Keratinocyte (primary cell): ENCODE data around the gene COQ8A. TPM values are rescaled to one million over a fixed set of nuclear protein-coding genes. Genes with fewer than 3 reads are reported as not detected.

Experiments
- DNase-seq: peaks from one replicate; pipeline ENCODE4 v3.0.0-alpha.2; 2011; ENCODE audit warnings: low read depth, missing footprints, low spot score
- FAIRE-seq: peaks from 2 replicates; lab custom pipeline; 2011; peaks lifted over from hg19 to GRCh38; lab: Jason Lieb, UNC
- H2AFZ ChIP-seq: 2 replicates; pipeline ENCODE4 v1.6.0; 2012; ENCODE audit warnings: low read length, control low read depth, inconsistent platforms; ENCODE audit not compliant: control insufficient read depth
- H3K27ac ChIP-seq: 2 replicates; pipeline ENCODE4 v1.5.1; 2011; ENCODE audit warnings: low read length; ENCODE audit not compliant: control insufficient read depth, insufficient read depth
- H3K27me3 ChIP-seq: 3 replicates; pipeline ENCODE4 v1.6.0; 2011; ENCODE audit warnings: low read length; ENCODE audit not compliant: control insufficient read depth, insufficient read depth; ENCODE audit errors: extremely low read depth
- H3K36me3 ChIP-seq, 2 experiments: 2 replicates in 1 of 2; 3 replicates in 1 of 2; pipeline ENCODE4 v1.5.1; 2011; ENCODE audit warnings: low read length in 2 of 2, mild to moderate bottlenecking in 1 of 2; ENCODE audit not compliant: control insufficient read depth in 2 of 2, insufficient read depth in 2 of 2; ENCODE audit errors: extremely low read depth in 1 of 2
- H3K4me1 ChIP-seq: 3 replicates; pipeline ENCODE4 v1.5.1; 2011; ENCODE audit warnings: low read length; ENCODE audit not compliant: control insufficient read depth, insufficient read depth; ENCODE audit errors: extremely low read depth
- H3K4me2 ChIP-seq: 3 replicates; pipeline ENCODE4 v1.6.0; 2011; ENCODE audit warnings: low read depth, low read length; ENCODE audit not compliant: control insufficient read depth, insufficient read depth; ENCODE audit errors: extremely low read depth
- H3K4me3 ChIP-seq, 3 experiments: fragments of 200-600 bp in 1 of 3; sonication (generic) in 1 of 3; 2 replicates in 2 of 3; 3 replicates in 1 of 3; pipeline ENCODE4 v1.5.1; 2011 to 2016; ENCODE audit warnings: low read length in 3 of 3, mild to moderate bottlenecking in 3 of 3, control low read depth in 2 of 3, inconsistent platforms in 1 of 3, low read depth in 1 of 3, mixed read lengths in 1 of 3, mixed run types in 1 of 3, moderate library complexity in 1 of 3; ENCODE audit not compliant: control insufficient read depth in 2 of 3, insufficient read depth in 2 of 3; ENCODE audit errors: extremely low read depth in 1 of 3
- H3K79me2 ChIP-seq: 2 replicates; pipeline ENCODE4 v1.6.0; 2012; ENCODE audit warnings: low read length; ENCODE audit not compliant: control insufficient read depth, insufficient read depth
- H3K9ac ChIP-seq: 3 replicates; pipeline ENCODE4 v1.6.0; 2011; ENCODE audit warnings: low read length; ENCODE audit not compliant: control insufficient read depth, insufficient read depth; ENCODE audit errors: extremely low read depth
- H3K9me1 ChIP-seq: 3 replicates; pipeline ENCODE4 v1.6.0; 2011; ENCODE audit warnings: low read length; ENCODE audit not compliant: control insufficient read depth, insufficient read depth; ENCODE audit errors: extremely low read depth
- H3K9me3 ChIP-seq: 2 replicates; pipeline ENCODE4 v1.5.1; 2012; ENCODE audit warnings: low read depth, low read length; ENCODE audit not compliant: control insufficient read depth
- H4K20me1 ChIP-seq: 3 replicates; pipeline ENCODE4 v1.6.0; 2011; ENCODE audit warnings: low read length; ENCODE audit not compliant: control insufficient read depth, insufficient read depth; ENCODE audit errors: extremely low read depth
- CTCF ChIP-seq, 3 experiments: IDR thresholded peaks in 1 of 3; conservative IDR thresholded peaks in 1 of 3; optimal IDR thresholded peaks in 1 of 3; 2 replicates in 2 of 3; 3 replicates in 1 of 3; pipeline versions ENCODE3 to v1.5.1; 2011; ENCODE audit warnings: low read length in 3 of 3, mild to moderate bottlenecking in 3 of 3, moderate library complexity in 2 of 3, control low read depth in 1 of 3, inconsistent platforms in 1 of 3; ENCODE audit not compliant: insufficient read depth in 2 of 3; ENCODE audit errors: extremely low read depth in 1 of 3
- EZH2 ChIP-seq: IDR thresholded peaks from one replicate; pipeline ENCODE4 v1.6.1; 2012; ENCODE audit warnings: inconsistent platforms, mild to moderate bottlenecking, low read length, moderate library complexity
- dilution Hi-C: fragments of 300-500 bp; cut with MboI; formaldehyde crosslinking; loops from one replicate; pipeline ENCODE4 v1.7.0; 2020; ENCODE audit warnings: low sequenced_read_pairs; ENCODE audit not compliant: extremely low pct_ligation_motif_present
- polyA plus RNA-seq, 5 experiments: library from polyadenylated mRNA; depleted of rRNA in 3 of 5; stranded (reverse) in 3 of 5; stranded (forward) in 1 of 5; unstranded in 1 of 5; fragments of >200 nt; gene quantifications; 1 replicate in 1 of 5; 2 replicates in 3 of 5; 3 replicates in 1 of 5; pipeline versions ENCODE4 v1.2.1 to v1.2.3, GENCODE V29; 2011 to 2012; ENCODE audit warnings: missing spikeins in 2 of 5, low read depth in 1 of 5, low replicate concordance in 1 of 5

The COQ8A gene
- polyA plus RNA-seq, 1 donor (not counting 4 experiments of a cell fraction or from before 2014, with no cell fraction given) = 3.8 TPM

- Histone ChIP-seq H3K9me3 (no peaks in the 10 kb centered on the region), H3K4me3 (no peak overlapping the region), H4K20me1 (no peaks in the 10 kb centered on the region), H3K9me1 (no peaks in the 10 kb centered on the region), H3K36me3 (peaks cover 5 to 23% of the 10 kb centered on the region in 2 experiments), H2AFZ (no peak overlapping the region), H3K79me2 (no peaks in the 10 kb centered on the region), H3K9ac (no peak overlapping the region), H3K4me2 (no peak overlapping the region), H3K27ac (no peak overlapping the region), H3K27me3 (no peaks in the 10 kb centered on the region), H3K4me1 (no peaks in the 10 kb centered on the region)
- dilution Hi-C loops = no loop called here
- TF ChIP-seq CTCF (optimal IDR thresholded peaks at IDR 0.05 in 1 of 3, IDR thresholded peaks at IDR 0.05 in 1 of 3, conservative IDR thresholded peaks at IDR 0.05 in 1 of 3; ENCODE audit: extremely low read depth in 1 of 3, insufficient read depth in 2 of 3, low read length in 3 of 3) (no peak), EZH2 (no peak)
- FAIRE-seq (no peak), DNase-seq (no peak)
Observed at GRCh38 chr1:226892524-226892875, 47.6 kb upstream of the COQ8A start.

GRCh38 chr1:226893936-226894335, 46.2 kb upstream of the COQ8A start:
- TF ChIP-seq EZH2 (no peak), CTCF (optimal IDR thresholded peaks at IDR 0.05 in 1 of 3, IDR thresholded peaks at IDR 0.05 in 1 of 3, conservative IDR thresholded peaks at IDR 0.05 in 1 of 3; ENCODE audit: extremely low read depth in 1 of 3, insufficient read depth in 2 of 3, low read length in 3 of 3) (no peak)
- Histone ChIP-seq H3K79me2 (no peaks in the 10 kb centered on the region), H3K4me2 (no peak overlapping the region), H2AFZ (no peak overlapping the region), H3K9me3 (no peaks in the 10 kb centered on the region), H3K4me1 (no peaks in the 10 kb centered on the region), H3K4me3 (no peak overlapping the region), H3K9me1 (no peaks in the 10 kb centered on the region), H3K27ac (no peak overlapping the region), H3K9ac (no peak overlapping the region), H3K36me3 (peaks cover under 1 to 21% of the 10 kb centered on the region in 2 experiments), H4K20me1 (no peaks in the 10 kb centered on the region), H3K27me3 (no peaks in the 10 kb centered on the region)
- DNase-seq (no peak), FAIRE-seq (no peak)
- dilution Hi-C loops = no loop called here
